A549 treated with GW870086 at 1 μM for 4 hours (cell line): ENCODE measurements around the gene CXCL17. TPM values are rescaled to one million over a fixed set of nuclear protein-coding genes. Genes with fewer than 3 reads are reported as not detected.

Experiments used
- total RNA-seq: library from RNA; stranded (reverse); fragments of 200-300 nt; extraction: Qiagen RNA extraction; gene quantifications from 5 replicates; pipeline ENCODE4 v1.2.3, GENCODE V29; 2022; ENCODE audit warnings: low read depth

Gene CXCL17
- total RNA-seq, result 0.18 TPM in 1 of 5 replicates, not detected in the others

GRCh38 chr19:42442833-42443232, at the start of gene CXCL17:
Gene CXCL17, minus strand, starts transcription at chr19:42442946. Its CDS starts 114 bp downstream, at chr19:42442832.

GRCh38 chr19:42427313-42427712, 15.4 kb downstream of the CXCL17 start, which contains the start of gene LIPE:
Gene LIPE, minus strand, starts transcription at chr19:42427388. Its CDS starts 239 bp downstream, at chr19:42427149.

GRCh38 chr19:42389899-42390298, 52.8 kb downstream of the CXCL17 start, which contains the start of gene CNFN:
Gene CNFN, minus strand, starts transcription at chr19:42390297. Its CDS starts 1,260 bp downstream, at chr19:42389037.

Other genes starting within 250 kb of the CXCL17 start
- gene DEDD2, start 225.3 kb downstream of the CXCL17 start, total RNA-seq, result 54.3 to 74.7 TPM (median 66.0 TPM) in 5 replicates
- gene ZNF526, start 222.6 kb downstream of the CXCL17 start, total RNA-seq, result 15.5 to 21.1 TPM (median 19.8 TPM) in 5 replicates
- 104 to 150 TPM (median 147 TPM) in 5 replicates for gene GSK3A, start 200.3 kb downstream of the CXCL17 start, total RNA-seq
- gene ERF, start 187.8 kb downstream of the CXCL17 start, total RNA-seq, result 99.1 to 124 TPM (median 117 TPM) in 5 replicates
- gene CIC, start 173.7 kb downstream of the CXCL17 start, total RNA-seq, result 38.6 to 52.2 TPM (median 47.4 TPM) in 5 replicates
- gene PRR19, start 140.8 kb downstream of the CXCL17 start, total RNA-seq, result 3.6 to 4.9 TPM (median 4.3 TPM) in 5 replicates
- gene PAFAH1B3, start 140.3 kb downstream of the CXCL17 start, total RNA-seq, result 132 to 152 TPM (median 151 TPM) in 5 replicates
- 2.2 to 3.9 TPM (median 3.2 TPM) in 5 replicates for gene TMEM145, start 129.6 kb downstream of the CXCL17 start, total RNA-seq
- gene MEGF8, start 117.3 kb downstream of the CXCL17 start, total RNA-seq, result 19.0 to 25.2 TPM (median 23.3 TPM) in 5 replicates
- 40.7 to 55.2 TPM (median 48.7 TPM) in 5 replicates for gene CNFN, start 52.6 kb downstream of the CXCL17 start, total RNA-seq
- gene LIPE, start 15.6 kb downstream of the CXCL17 start, total RNA-seq, result 1.4 to 2.9 TPM (median 2.3 TPM) in 5 replicates
- gene CEACAM1, start 85.5 kb upstream of the CXCL17 start, total RNA-seq, result 2.4 to 3.7 TPM (median 2.9 TPM) in 5 replicates
- gene CEACAM8, start 152.0 kb upstream of the CXCL17 start, total RNA-seq, result not detected in 5 replicates